Stimulated activated naive B cell treated with anti-CD40 and anti-IgM and Interleukin-4, amounts not matched to agents 10 μg/mL and 1 μg/mL and 100 μg/mL, for 72 hours (primary cell): ENCODE data around the gene ATXN7L1.

ENCODE experiments used
- ATAC-seq, 2 donors: fragments of 150-1000 bp; cut with Tn5 transposase; replicated peaks; 2 replicates each; pipeline ENCODE4 v1.10.0; 2021; ENCODE audit warnings: moderate library complexity in 1 of 2
- DNase-seq: peaks from one replicate; pipeline ENCODE4 v3.0.0; 2021
- H3K27ac Mint-ChIP-seq: one replicate; pipeline ENCODE4 v1.8.0; 2022; ENCODE audit warnings: mild to moderate bottlenecking, mixed read lengths
- H3K27me3 Mint-ChIP-seq, 2 donors: one replicate each; pipeline ENCODE4 v1.8.0; 2022; ENCODE audit warnings: mixed read lengths in 2 of 2
- H3K36me3 Mint-ChIP-seq, 2 donors: one replicate each; pipeline ENCODE4 v1.8.0; 2022; ENCODE audit warnings: mixed read lengths in 2 of 2, mild to moderate bottlenecking in 1 of 2
- H3K4me1 Mint-ChIP-seq, 2 donors: one replicate each; pipeline ENCODE4 v1.8.0; 2022; ENCODE audit warnings: mixed read lengths in 2 of 2, mild to moderate bottlenecking in 1 of 2
- H3K4me3 Mint-ChIP-seq, 2 donors: one replicate each; pipeline ENCODE4 v1.8.0; 2022; ENCODE audit warnings: mild to moderate bottlenecking in 2 of 2, mixed read lengths in 2 of 2, moderate library complexity in 1 of 2
- H3K9me3 Mint-ChIP-seq, 2 donors: one replicate each; pipeline ENCODE4 v1.8.0; 2022; ENCODE audit warnings: mixed read lengths in 2 of 2, mild to moderate bottlenecking in 1 of 2

The ATXN7L1 gene

GRCh38 chr7:105691082-105691679 is 185.2 kb downstream of the ATXN7L1 start:
- DNase-seq (peak; percentile 55), ATAC-seq (peak; percentile 66 to 77)
- Mint-ChIP-seq H3K4me3 (peak overlapping the region; percentile 92 to 95), H3K4me1 (peaks cover 38 to 55% of the 10 kb centered on the region in 2 donors), H3K27me3 (no peaks in the 10 kb centered on the region), H3K9me3 (peaks cover 0 to under 1% of the 10 kb centered on the region in 2 donors), H3K27ac (peak overlapping the region; percentile 97), H3K36me3 (peaks cover 0 to 5% of the 10 kb centered on the region in 2 donors)

GRCh38 chr7:105690325-105690945 is 186.0 kb downstream of the ATXN7L1 start:
- peak overlapping the region in 1 of 2 donors; percentile 95 for H3K4me3 Mint-ChIP-seq
- peak overlapping the region; percentile 97 for H3K27ac Mint-ChIP-seq
- H3K4me1 Mint-ChIP-seq = peaks cover 35 to 59% of the 10 kb centered on the region in 2 donors
- DNase-seq (no peak), ATAC-seq (no peak)
- H3K36me3 Mint-ChIP-seq = peaks cover 0 to under 1% of the 10 kb centered on the region in 2 donors
- H3K9me3 Mint-ChIP-seq = no peaks in the 10 kb centered on the region
- H3K27me3 Mint-ChIP-seq = no peaks in the 10 kb centered on the region

- no peaks in the 10 kb centered on the region for H3K27me3 Mint-ChIP-seq
- no peak for DNase-seq
- H3K4me3 Mint-ChIP-seq = no peak overlapping the region
- H3K27ac Mint-ChIP-seq = peak overlapping the region; percentile 67
- ATAC-seq = no peak
- H3K36me3 Mint-ChIP-seq = peaks cover 0 to 1% of the 10 kb centered on the region in 2 donors
- H3K4me1 Mint-ChIP-seq = peaks cover 35 to 60% of the 10 kb centered on the region in 2 donors
- H3K9me3 Mint-ChIP-seq = no peaks in the 10 kb centered on the region
Observed at GRCh38 chr7:105689067-105689819, 187.2 kb downstream of the ATXN7L1 start.

GRCh38 chr7:105688617-105689016 is 187.8 kb downstream of the ATXN7L1 start:
- H3K9me3 Mint-ChIP-seq = no peaks in the 10 kb centered on the region
- peaks cover 0 to 1% of the 10 kb centered on the region in 2 donors for H3K36me3 Mint-ChIP-seq
- H3K4me3 Mint-ChIP-seq = no peak overlapping the region
- peak overlapping the region; percentile 67 for H3K27ac Mint-ChIP-seq
- no peaks in the 10 kb centered on the region for H3K27me3 Mint-ChIP-seq
- H3K4me1 Mint-ChIP-seq = peaks cover 34 to 54% of the 10 kb centered on the region in 2 donors
- ATAC-seq (no peak), DNase-seq (no peak)

- no peak for ATAC-seq
- DNase-seq = no peak
- Mint-ChIP-seq H3K4me1 (peaks cover 13 to 31% of the 10 kb centered on the region in 2 donors), H3K36me3 (peaks cover 1 to 4% of the 10 kb centered on the region in 2 donors), H3K27ac (no peak overlapping the region), H3K27me3 (no peaks in the 10 kb centered on the region), H3K4me3 (no peak overlapping the region), H3K9me3 (no peaks in the 10 kb centered on the region)
Observed at GRCh38 chr7:105685161-105685560, 191.2 kb downstream of the ATXN7L1 start.

- DNase-seq (no peak), ATAC-seq (no peak)
- Mint-ChIP-seq H3K4me3 (no peak overlapping the region), H3K9me3 (no peaks in the 10 kb centered on the region), H3K27ac (no peak overlapping the region), H3K4me1 (peaks cover 19 to 38% of the 10 kb centered on the region in 2 donors), H3K36me3 (peaks cover 1 to 12% of the 10 kb centered on the region in 2 donors), H3K27me3 (no peaks in the 10 kb centered on the region)
Observed at GRCh38 chr7:105682341-105683060, 193.9 kb downstream of the ATXN7L1 start.

GRCh38 chr7:105680505-105681187 is 195.8 kb downstream of the ATXN7L1 start:
- peaks cover 3 to 26% of the 10 kb centered on the region in 2 donors for H3K36me3 Mint-ChIP-seq
- no peaks in the 10 kb centered on the region for H3K9me3 Mint-ChIP-seq
- no peak overlapping the region for H3K4me3 Mint-ChIP-seq
- H3K27me3 Mint-ChIP-seq = no peaks in the 10 kb centered on the region
- DNase-seq = no peak
- H3K27ac Mint-ChIP-seq = no peak overlapping the region
- peaks cover 32 to 55% of the 10 kb centered on the region in 2 donors for H3K4me1 Mint-ChIP-seq
- ATAC-seq = no peak

GRCh38 chr7:105678811-105679495 is 197.4 kb downstream of the ATXN7L1 start:
- Mint-ChIP-seq H3K4me3 (peak overlapping the region; percentile 95 to 97), H3K9me3 (no peaks in the 10 kb centered on the region), H3K27ac (peak overlapping the region; percentile 99), H3K36me3 (peaks cover 5 to 29% of the 10 kb centered on the region in 2 donors), H3K27me3 (no peaks in the 10 kb centered on the region), H3K4me1 (peaks cover 44 to 68% of the 10 kb centered on the region in 2 donors)
- peak; percentile 50 to 57 for ATAC-seq
- DNase-seq = peak; percentile 48

GRCh38 chr7:105677817-105678573 is 198.4 kb downstream of the ATXN7L1 start:
- ATAC-seq = peak; percentile 79 to 86
- peaks cover 53 to 75% of the 10 kb centered on the region in 2 donors for H3K4me1 Mint-ChIP-seq
- no peaks in the 10 kb centered on the region for H3K9me3 Mint-ChIP-seq
- no peaks in the 10 kb centered on the region for H3K27me3 Mint-ChIP-seq
- peak overlapping the region; percentile 99 for H3K27ac Mint-ChIP-seq
- H3K36me3 Mint-ChIP-seq = peaks cover 9 to 29% of the 10 kb centered on the region in 2 donors
- peak; percentile 74 for DNase-seq
- H3K4me3 Mint-ChIP-seq = peak overlapping the region; percentile 95 to 97

GRCh38 chr7:105677410-105677730 is 199.0 kb downstream of the ATXN7L1 start:
- Mint-ChIP-seq H3K27ac (peak overlapping the region; percentile 99), H3K27me3 (no peaks in the 10 kb centered on the region), H3K9me3 (no peaks in the 10 kb centered on the region), H3K36me3 (peaks cover 9 to 29% of the 10 kb centered on the region in 2 donors), H3K4me3 (peak overlapping the region; percentile 95 to 97), H3K4me1 (peaks cover 53 to 75% of the 10 kb centered on the region in 2 donors)
- DNase-seq = no peak
- ATAC-seq = no peak

GRCh38 chr7:105675934-105676371 is 200.4 kb downstream of the ATXN7L1 start:
- peak overlapping the region; percentile 2 to 41 for H3K4me3 Mint-ChIP-seq
- H3K36me3 Mint-ChIP-seq = peaks cover 9 to 29% of the 10 kb centered on the region in 2 donors
- H3K4me1 Mint-ChIP-seq = peaks cover 53 to 74% of the 10 kb centered on the region in 2 donors
- no peak for ATAC-seq
- no peaks in the 10 kb centered on the region for H3K27me3 Mint-ChIP-seq
- no peak for DNase-seq
- H3K9me3 Mint-ChIP-seq = no peaks in the 10 kb centered on the region
- peak overlapping the region; percentile 99 for H3K27ac Mint-ChIP-seq

- Mint-ChIP-seq H3K27me3 (no peaks in the 10 kb centered on the region), H3K27ac (peak overlapping the region; percentile 99), H3K4me1 (peaks cover 51 to 70% of the 10 kb centered on the region in 2 donors), H3K9me3 (no peaks in the 10 kb centered on the region), H3K36me3 (peaks cover 9 to 35% of the 10 kb centered on the region in 2 donors), H3K4me3 (peak overlapping the region; percentile 41 to 64)
- peak; percentile 8 to 52 for ATAC-seq
- peak; percentile 37 for DNase-seq
Observed at GRCh38 chr7:105674200-105674920, 202.0 kb downstream of the ATXN7L1 start.
